H1 (cell line): ENCODE data around the gene FKBP8. TPM values are rescaled to one million over a fixed set of nuclear protein-coding genes. Genes with fewer than 3 reads are reported as not detected.

ENCODE experiments used
- ATF2 ChIP-seq: IDR thresholded peaks from 2 replicates; pipeline ENCODE4 v1.6.1; 2012; ENCODE audit warnings: low read length, inconsistent platforms
- ATF3 ChIP-seq: IDR thresholded peaks from 2 replicates; pipeline ENCODE4 v1.6.1; 2011; ENCODE audit warnings: low read depth, mild to moderate bottlenecking, low read length; ENCODE audit not compliant: insufficient read depth
- BACH1 ChIP-seq: IDR thresholded peaks from 2 replicates; pipeline ENCODE4 v1.6.1; 2012; ENCODE audit warnings: low read length, improper control_type of control experiment
- CHD1 ChIP-seq: IDR thresholded peaks from 2 replicates; pipeline ENCODE4 v1.6.1; 2012; ENCODE audit warnings: low read depth, low read length, improper control_type of control experiment
- CHD2 ChIP-seq: IDR thresholded peaks from 2 replicates; pipeline ENCODE4 v1.6.1; 2012; ENCODE audit warnings: low read length, improper control_type of control experiment
- CTBP2 ChIP-seq: IDR thresholded peaks from 2 replicates; pipeline ENCODE4 v1.7.0; 2011; ENCODE audit warnings: borderline replicate concordance, mild to moderate bottlenecking, moderate library complexity, mixed read lengths, low read length; ENCODE audit not compliant: insufficient read depth, insufficient read length
- EP300 ChIP-seq, 2 experiments: IDR thresholded peaks; 1 replicate in 1 of 2; 2 replicates in 1 of 2; pipeline ENCODE4 v1.6.1; 2011 to 2012; ENCODE audit warnings: low read depth in 2 of 2, low read length in 2 of 2, mild to moderate bottlenecking in 2 of 2, borderline replicate concordance in 1 of 2, inconsistent platforms in 1 of 2, moderate library complexity in 1 of 2
- EZH2 ChIP-seq: fragments of 200-600 bp; sonication (generic); IDR thresholded peaks from 2 replicates; pipeline ENCODE4 v1.7.1; 2012; ENCODE audit warnings: low read depth, mild to moderate bottlenecking, moderate library complexity, low read length, inconsistent platforms; ENCODE audit not compliant: severe bottlenecking
- GTF2F1 ChIP-seq: IDR thresholded peaks from 2 replicates; pipeline ENCODE4 v1.6.1; 2012; ENCODE audit warnings: low read depth, low read length, improper control_type of control experiment, borderline replicate concordance
- HDAC6 ChIP-seq: IDR thresholded peaks from one replicate; pipeline ENCODE4 v1.7.1; 2012; ENCODE audit warnings: low read depth, mild to moderate bottlenecking, inconsistent platforms, low read length, moderate library complexity
- KDM5A ChIP-seq: fragments of 200-600 bp; IDR thresholded peaks from 2 replicates; pipeline ENCODE4 v1.7.1; 2012; ENCODE audit warnings: mild to moderate bottlenecking, low read length, inconsistent platforms, mixed read lengths
- MAFK ChIP-seq: IDR thresholded peaks from 2 replicates; pipeline ENCODE4 v1.6.1; 2012; ENCODE audit warnings: low read depth, mild to moderate bottlenecking, improper control_type of control experiment, low read length
- MAX ChIP-seq: IDR thresholded peaks from 2 replicates; pipeline ENCODE4 v1.6.1; 2012; ENCODE audit warnings: inconsistent platforms
- NANOG ChIP-seq: IDR thresholded peaks from 2 replicates; pipeline ENCODE4 v1.6.1; 2011; ENCODE audit warnings: low read length, low read depth, mild to moderate bottlenecking, inconsistent platforms; ENCODE audit not compliant: insufficient read depth, poor library complexity, severe bottlenecking
- NRF1 ChIP-seq: IDR thresholded peaks from 2 replicates; pipeline ENCODE4 v1.6.1; 2011; ENCODE audit warnings: mild to moderate bottlenecking, low read depth, low read length, improper control_type of control experiment
- POLR2A ChIP-seq, 2 experiments: IDR thresholded peaks; 1 replicate in 1 of 2; 2 replicates in 1 of 2; pipeline ENCODE4 v1.6.1; 2011; ENCODE audit warnings: low read depth in 2 of 2, low read length in 2 of 2, mild to moderate bottlenecking in 2 of 2; ENCODE audit errors: control extremely low read depth in 1 of 2
- POLR2AphosphoS5 ChIP-seq: IDR thresholded peaks from 2 replicates; pipeline ENCODE4 v1.6.1; 2011; ENCODE audit warnings: low read depth, low read length
- POU5F1 ChIP-seq: IDR thresholded peaks from 2 replicates; pipeline ENCODE4 v1.6.1; 2011; ENCODE audit warnings: low read depth, mild to moderate bottlenecking, low read length, moderate library complexity
- RAD21 ChIP-seq, 2 experiments: IDR thresholded peaks in 1 of 2; conservative IDR thresholded peaks in 1 of 2; 2 replicates each; pipeline ENCODE4 v1.6.1; 2011; ENCODE audit warnings: low read depth in 2 of 2, low read length in 2 of 2, improper control_type of control experiment in 1 of 2, inconsistent platforms in 1 of 2, mild to moderate bottlenecking in 1 of 2, moderate library complexity in 1 of 2
- SIX5 ChIP-seq: IDR thresholded peaks from 2 replicates; pipeline ENCODE4 v1.6.1; 2011; ENCODE audit warnings: mild to moderate bottlenecking, low read depth, low read length
- SP2 ChIP-seq: IDR thresholded peaks from 2 replicates; pipeline ENCODE4 v1.6.1; 2012; ENCODE audit warnings: mild to moderate bottlenecking, low read length, inconsistent platforms
- TAF1 ChIP-seq: IDR thresholded peaks from 2 replicates; pipeline ENCODE4 v1.6.1; 2011; ENCODE audit warnings: mild to moderate bottlenecking, low read depth, low read length
- polyA plus RNA-seq, 7 experiments: library from polyadenylated mRNA; depleted of rRNA in 3 of 7; stranded (reverse) in 5 of 7; unstranded in 2 of 7; fragments of >200 nt in 5 of 7; fragments of 200-250 nt in 2 of 7; gene quantifications; 1 replicate in 5 of 7; 2 replicates in 1 of 7; 4 replicates in 1 of 7; pipeline versions ENCODE4 v1.2.1 to v1.2.3, GENCODE V29; 2011 to 2013; ENCODE audit warnings: missing spikeins in 2 of 7, mixed read lengths in 2 of 7
- total RNA-seq: library from RNA; stranded (reverse); fragmentation: NEBNext Ultra II Directional; extraction: Animal tissue kit (Norgen Biotek cat#: 25700); gene quantifications from 2 replicates; pipeline ENCODE4 v1.2.1, GENCODE V29; 2021

The FKBP8 gene
- total and polyA plus RNA-seq, 2 of the 8 experiments (the other 6 are each of a cell fraction or from before 2014, with no cell fraction given) = 264 to 309 TPM

- TF ChIP-seq NANOG (peak; percentile 25), EP300 (IDR thresholded peaks at IDR 0.05; ENCODE audit: borderline replicate concordance in 1 of 2, low read depth in 2 of 2, low read length in 2 of 2) (peak in 1 of 2 experiments; percentile 66; a peak in 1 of 3 replicates), TAF1 (peak; percentile 79), CHD2 (0 out of 2 replicates have a peak, but pooled peaks have one; percentile 33), POLR2A (IDR thresholded peaks at IDR 0.05; ENCODE audit: control extremely low read depth in 1 of 2, low read depth in 2 of 2, low read length in 2 of 2) (peak; percentile 75 to 87), POLR2AphosphoS5 (peak; percentile 78), KDM5A (no peak), RAD21 (IDR thresholded peaks at IDR 0.05 in 1 of 2, conservative IDR thresholded peaks at IDR 0.05 in 1 of 2; ENCODE audit: low read depth in 2 of 2, low read length in 2 of 2) (peak; percentile 26 to 45), BACH1 (no peak), GTF2F1 (no peak), HDAC6 (no peak), ATF3 (no peak), SP2 (peak; percentile 61; the same call in 1 of the 2 replicates), ATF2 (no peak), MAFK (peak; percentile 66; the same call in 1 of the 2 replicates), POU5F1 (no peak), SIX5 (no peak), EZH2 (peak; percentile 11), MAX (no peak), NRF1 (peak; percentile 23), CTBP2 (no peak), CHD1 (no peak)
Measured at GRCh38 chr19:18588611-18589379, 45.4 kb upstream of the FKBP8 start, which contains the start of gene REX1BD (continued).
